Thoracic aorta (tissue), 2 donors: ENCODE results near the gene AXIN2. TPM values are rescaled to one million over a fixed set of nuclear protein-coding genes. Genes with fewer than 3 reads are reported as not detected.

ENCODE experiments used
- ATAC-seq: fragments of 150-250 bp; one replicate; pipeline ENCODE4 v1.8.0; 2017; ENCODE audit warnings: low read depth; ENCODE audit not compliant: insufficient number of reproducible peaks, low FRiP score
- DNase-seq: peaks from one replicate; pipeline ENCODE4 v3.0.0-alpha.2; 2020; ENCODE audit warnings: low spot score
- H3K27ac ChIP-seq, 2 donors: fragments of 200-600 bp; sonication (generic); 1 replicate in 1 of 2; 2 replicates in 1 of 2; pipeline ENCODE4 v1.5.1; 2016; ENCODE audit warnings: mild to moderate bottlenecking in 2 of 2, moderate library complexity in 2 of 2
- H3K27me3 ChIP-seq: fragments of 200-600 bp; sonication (generic); replicated peaks from 2 replicates; pipeline ENCODE4 v1.6.0; 2016; ENCODE audit warnings: mild to moderate bottlenecking; ENCODE audit not compliant: insufficient read depth
- H3K36me3 ChIP-seq: fragments of 200-600 bp; sonication (generic); one replicate; pipeline ENCODE4 v1.5.1; 2016
- H3K4me1 ChIP-seq, 2 donors: fragments of 200-600 bp; sonication (generic); 1 replicate in 1 of 2; 2 replicates in 1 of 2; pipeline versions ENCODE4 v1.5.1 to v1.6.0; 2016; ENCODE audit warnings: low read depth in 2 of 2, mild to moderate bottlenecking in 1 of 2; ENCODE audit not compliant: control insufficient read depth in 1 of 2
- H3K4me3 ChIP-seq: fragments of 200-600 bp; sonication (generic); 2 replicates; pipeline ENCODE4 v1.5.1; 2016; ENCODE audit warnings: mild to moderate bottlenecking
- H3K9me3 ChIP-seq: fragments of 200-600 bp; sonication (generic); 2 replicates; pipeline ENCODE4 v1.5.1; 2016
- CTCF ChIP-seq: fragments of 200-600 bp; sonication (generic); IDR thresholded peaks from one replicate; pipeline ENCODE4 v1.5.1; 2019; ENCODE audit warnings: antibody characterized with exemption
- total RNA-seq, 2 donors: library from RNA; depleted of rRNA; stranded (reverse); fragments of >200 nt; gene quantifications; one replicate each; pipeline versions ENCODE4 v1.1.0 to v1.2.3, GENCODE V29; 2016

Gene AXIN2
- total RNA-seq, 2 donors from 2014 or later: 24.9 to 27.4 TPM

GRCh38 chr17:65538675-65539529, 22.5 kb downstream of the AXIN2 start:
- Histone ChIP-seq H3K9me3 (no peaks in the 10 kb centered on the region), H3K27ac (no peak overlapping the region), H3K36me3 (peaks cover 15% of the 10 kb centered on the region), H3K4me1 (peaks cover 6 to 22% of the 10 kb centered on the region in 2 donors), H3K4me3 (no peak overlapping the region), H3K27me3 (no peaks in the 10 kb centered on the region)
- no peak for TF ChIP-seq CTCF
- no peak for DNase-seq
- no peak for ATAC-seq

GRCh38 chr17:65537845-65538674, 23.4 kb downstream of the AXIN2 start:
- ATAC-seq (no peak), DNase-seq (no peak)
- H3K27ac ChIP-seq: no peak overlapping the region
- H3K4me1 ChIP-seq: peaks cover 6 to 31% of the 10 kb centered on the region in 2 donors
- peaks cover 23% of the 10 kb centered on the region for H3K36me3 ChIP-seq
- H3K9me3 ChIP-seq: no peaks in the 10 kb centered on the region
- TF ChIP-seq CTCF: no peak
- no peak overlapping the region for H3K4me3 ChIP-seq
- no peaks in the 10 kb centered on the region for H3K27me3 ChIP-seq

GRCh38 chr17:65537343-65537844, 24.1 kb downstream of the AXIN2 start:
- no peak overlapping the region for H3K27ac ChIP-seq
- H3K4me1 ChIP-seq: peaks cover 7 to 37% of the 10 kb centered on the region in 2 donors
- no peak overlapping the region for H3K4me3 ChIP-seq
- ATAC-seq: no peak
- no peaks in the 10 kb centered on the region for H3K9me3 ChIP-seq
- H3K36me3 ChIP-seq: peaks cover 25% of the 10 kb centered on the region
- TF ChIP-seq CTCF: no peak
- DNase-seq: no peak
- H3K27me3 ChIP-seq: no peaks in the 10 kb centered on the region

- H3K9me3 ChIP-seq: no peaks in the 10 kb centered on the region
- no peak overlapping the region for H3K4me3 ChIP-seq
- H3K36me3 ChIP-seq: peaks cover 25% of the 10 kb centered on the region
- ATAC-seq (no peak), DNase-seq (no peak)
- no peaks in the 10 kb centered on the region for H3K27me3 ChIP-seq
- H3K4me1 ChIP-seq: peaks cover 13 to 44% of the 10 kb centered on the region in 2 donors
- no peak for TF ChIP-seq CTCF
- peak overlapping the region in 1 of 2 donors; percentile 52 for H3K27ac ChIP-seq
Measured at GRCh38 chr17:65536573-65537342, 24.7 kb downstream of the AXIN2 start.
